Measurements from ENCODE around the gene PCMTD2.

PCMTD2 gene

GRCh38 chr20:64255361-64256281 lies at the start of gene PCMTD2:
Gene PCMTD2 (plus strand): TSS chr20:64255748. CDS start chr20:64259966, 4,218 bp downstream.
- peak; percentile 96 for DNase-seq

DNA sequence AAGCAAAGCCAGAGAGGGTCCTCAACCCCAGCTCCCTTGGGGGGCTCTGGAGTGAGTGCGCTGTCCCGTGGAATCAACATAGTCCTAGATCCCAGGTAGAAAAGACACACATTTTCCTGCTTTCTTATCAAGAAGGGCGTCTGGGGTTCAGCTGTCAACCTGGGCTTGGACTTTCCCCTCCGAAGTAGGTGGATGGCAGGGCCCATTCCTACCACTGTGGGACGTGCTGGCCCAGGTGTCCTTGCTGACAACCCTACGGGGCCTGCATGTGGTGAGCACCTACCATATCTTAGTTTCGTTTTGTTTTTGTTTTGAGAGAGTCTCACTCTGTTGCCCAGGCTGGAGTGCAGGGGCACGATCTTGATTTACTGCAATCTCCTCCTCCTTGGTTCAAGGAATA lies 48.9 kb upstream of the PCMTD2 start:
- DNase-seq, result no peak

GRCh38 chr20:64207641-64208590 lies 47.6 kb upstream of the PCMTD2 start:
- DNase-seq, result no peak

DNA sequence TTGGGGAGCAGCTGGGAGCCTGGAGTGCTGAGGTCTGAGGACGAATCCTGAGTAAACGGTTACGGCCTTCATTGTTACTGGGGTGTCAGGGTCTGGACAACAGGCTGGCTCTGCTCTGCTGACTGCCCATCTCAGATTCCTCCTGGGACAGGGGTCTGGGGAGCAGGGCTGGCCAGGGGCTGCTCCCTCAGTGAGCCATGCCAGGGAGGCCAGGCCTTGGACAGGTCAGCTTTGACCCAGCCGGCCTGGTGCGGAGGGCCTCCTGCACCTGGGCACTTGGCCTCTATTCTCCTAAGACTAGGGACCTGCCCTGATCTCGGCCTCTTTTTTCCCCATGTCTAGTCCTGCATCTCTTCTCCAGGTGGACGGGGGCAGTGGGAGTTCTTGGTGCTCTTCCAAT lies 46.4 kb upstream of the PCMTD2 start:
- DNase-seq, result no peak

GRCh38 chr20:64210656-64211369 lies 44.7 kb upstream of the PCMTD2 start:
- no peak for DNase-seq

- no peak for DNase-seq
Observed at GRCh38 chr20:64211874-64212658, 43.5 kb upstream of the PCMTD2 start.

- DNase-seq, result no peak
Observed at GRCh38 chr20:64212755-64213154, 42.8 kb upstream of the PCMTD2 start.

DNA sequence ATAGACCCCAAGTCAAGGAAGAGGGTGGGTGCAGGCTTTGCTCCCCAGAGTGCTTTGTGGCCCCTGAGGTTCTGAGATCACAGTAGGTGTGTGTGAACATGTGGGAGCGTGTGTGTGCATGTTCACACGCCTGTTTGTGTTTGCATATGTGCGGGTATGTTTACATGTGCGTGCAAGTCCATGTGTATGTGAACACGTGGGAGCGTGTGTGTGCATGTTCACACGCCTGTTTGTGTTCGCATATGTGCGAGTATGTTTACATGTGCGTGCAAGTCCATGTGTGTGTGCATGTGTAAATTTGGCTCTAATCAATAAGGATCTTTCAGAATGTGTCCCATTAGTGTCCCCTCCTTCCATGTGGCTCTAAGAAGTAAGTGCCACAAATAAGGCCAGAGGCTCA lies 41.4 kb upstream of the PCMTD2 start:
- no peak for DNase-seq

- DNase-seq, result no peak
Observed at GRCh38 chr20:64214952-64215351, 40.6 kb upstream of the PCMTD2 start.

GRCh38 chr20:64216036-64216435 lies 39.5 kb upstream of the PCMTD2 start:
- no peak for DNase-seq

DNA sequence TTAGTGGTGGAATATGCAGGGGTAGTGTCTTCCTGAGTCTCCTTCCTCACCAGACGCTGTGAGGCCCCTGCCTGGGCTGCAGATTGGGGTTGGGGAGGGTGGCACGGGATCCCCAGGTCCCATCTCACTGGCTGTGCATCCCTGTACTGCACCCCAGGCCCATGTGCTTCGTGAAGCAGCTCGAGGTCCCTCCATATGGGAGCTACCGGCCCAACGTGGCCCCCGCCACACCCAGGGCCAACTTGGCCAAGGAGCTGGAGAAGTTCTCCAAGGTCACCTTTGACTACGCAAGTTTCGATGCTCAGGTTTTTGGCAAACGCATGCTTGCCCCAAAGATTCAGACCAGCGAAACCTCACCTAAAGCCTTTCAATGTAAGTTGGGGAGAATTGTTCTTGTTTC lies 38.6 kb upstream of the PCMTD2 start:
- no peak for DNase-seq

- no peak for DNase-seq
Observed at GRCh38 chr20:64217539-64218221, 37.9 kb upstream of the PCMTD2 start.

DNA sequence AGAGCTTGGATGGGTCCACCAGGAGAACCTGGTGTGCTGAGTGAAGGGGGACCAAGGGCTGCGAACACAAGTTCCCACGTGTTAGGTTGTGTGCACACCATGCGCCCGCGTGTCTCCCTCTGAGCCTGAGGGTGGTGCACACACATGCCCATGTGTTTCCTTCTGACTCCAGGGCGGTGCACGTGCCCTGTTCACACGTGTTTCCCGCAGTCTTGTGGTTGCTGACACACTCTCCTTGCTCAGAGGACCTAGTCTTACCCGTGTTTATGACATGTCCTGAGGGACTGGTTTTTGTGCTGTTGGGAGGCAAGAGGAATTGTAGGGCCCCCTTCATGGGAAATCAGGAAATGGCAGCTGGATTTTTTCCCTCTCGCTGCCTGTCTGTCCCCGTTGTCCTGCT lies 36.3 kb upstream of the PCMTD2 start:
- no peak for DNase-seq

DNA sequence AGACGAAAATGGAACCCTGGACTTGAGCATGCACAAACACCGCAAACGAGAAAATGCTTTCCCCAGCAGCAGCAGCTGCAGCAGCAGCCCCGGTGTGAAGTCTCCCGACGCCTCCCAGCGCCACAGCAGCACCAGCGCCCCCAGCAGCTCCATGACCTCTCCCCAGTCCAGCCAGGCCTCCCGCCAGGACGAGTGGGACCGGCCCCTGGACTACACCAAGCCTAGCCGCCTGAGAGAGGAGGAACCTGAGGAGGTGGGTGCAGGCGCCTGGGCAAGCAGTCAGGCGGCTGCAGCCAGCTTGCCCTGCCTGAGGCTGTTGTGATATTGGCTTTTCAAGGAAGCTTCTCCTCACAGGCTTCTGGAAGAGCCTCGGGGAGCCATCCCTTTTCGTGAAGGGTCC lies 35.8 kb upstream of the PCMTD2 start:
- no peak for DNase-seq

GRCh38 chr20:64220420-64220819 lies 35.1 kb upstream of the PCMTD2 start:
- DNase-seq, result no peak

DNA sequence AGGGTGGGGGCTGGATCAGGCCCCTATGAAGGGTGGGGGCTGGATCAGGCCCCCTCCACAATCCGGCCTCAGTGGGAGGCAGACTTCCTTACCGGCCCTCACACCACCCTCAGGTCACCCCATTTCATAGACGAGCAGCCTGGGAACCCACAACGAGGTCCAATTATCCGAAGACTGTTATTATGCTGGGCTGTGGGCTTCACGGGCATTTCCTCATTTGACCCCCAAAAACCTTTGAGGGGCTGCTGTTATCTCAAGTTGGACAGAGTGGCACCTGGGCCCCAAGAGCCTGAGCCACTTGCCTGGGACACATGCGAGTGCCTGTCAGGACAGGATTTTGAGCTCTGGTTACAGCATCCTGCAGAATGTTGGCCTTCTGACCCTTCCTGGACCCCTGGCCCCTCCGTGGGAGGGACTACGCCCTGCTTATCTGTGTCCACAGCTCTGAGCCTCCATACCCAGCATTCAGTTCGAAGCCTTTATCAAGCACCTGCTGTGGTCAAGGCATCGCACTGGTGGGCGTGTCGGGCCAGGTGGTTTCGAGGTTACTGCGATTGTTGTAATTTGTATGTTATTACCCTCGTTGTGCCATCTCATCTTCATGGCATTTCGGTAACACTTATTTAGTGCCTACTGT lies 34.5 kb upstream of the PCMTD2 start:
- no peak for DNase-seq

GRCh38 chr20:64222291-64222735 lies 33.2 kb upstream of the PCMTD2 start:
- no peak for DNase-seq

DNA sequence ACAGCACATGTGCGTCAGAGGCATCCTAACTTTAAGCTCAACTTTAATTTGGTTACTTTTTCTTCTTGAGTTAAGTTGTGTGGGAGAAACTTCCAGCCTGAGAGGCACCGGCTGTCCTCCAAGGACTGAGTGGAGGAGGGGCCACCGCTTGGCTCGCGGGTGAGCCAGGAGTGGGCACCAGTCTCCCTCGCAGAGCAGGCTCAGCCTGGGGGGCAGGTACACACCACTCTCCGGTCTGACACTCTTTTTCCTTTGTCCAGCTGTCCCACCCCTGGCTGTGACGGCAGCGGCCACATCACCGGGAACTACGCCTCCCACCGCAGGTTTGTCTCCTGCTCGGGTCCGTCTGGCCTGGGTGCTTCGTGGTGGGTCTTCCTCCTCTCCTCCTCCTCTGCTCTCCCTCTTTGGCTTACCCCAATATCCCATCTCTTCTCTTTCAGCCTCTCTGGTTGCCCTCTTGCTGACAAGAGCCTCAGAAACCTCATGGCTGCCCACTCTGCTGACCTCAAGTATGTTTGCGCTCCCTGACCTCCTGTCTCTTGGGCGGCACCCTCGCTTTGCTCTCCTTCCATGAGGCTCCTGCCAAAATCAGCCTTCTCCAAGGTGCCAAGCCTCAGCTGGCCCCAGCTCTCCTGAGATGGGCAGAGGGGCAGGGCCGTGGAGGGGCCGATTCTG lies 32.6 kb upstream of the PCMTD2 start:
- DNase-seq, result no peak

- no peak for DNase-seq
Observed at GRCh38 chr20:64223526-64224067, 32.0 kb upstream of the PCMTD2 start.

Measured in suppressor macrophage treated with lipopolysaccharide for 4 hours (primary cell).